Effector CD4-positive, alpha-beta T cell (primary cell): ENCODE measurements around the gene ESM1. TPM values are rescaled to one million over a fixed set of nuclear protein-coding genes. Genes with fewer than 3 reads are reported as not detected.
"Not testable (repeated sequence)": the region's sequence is repeated elsewhere in the genome, so short reads cannot be mapped to it uniquely, and the experiment has no call there.

ENCODE experiments used
- DNase-seq: peaks from one replicate; pipeline ENCODE4 v3.0.0-alpha.2; 2020
- total RNA-seq: gene quantifications from one replicate; lab custom pipeline; 2026; lab: John Stamatoyannopoulos, UW

Gene ESM1, protein sequence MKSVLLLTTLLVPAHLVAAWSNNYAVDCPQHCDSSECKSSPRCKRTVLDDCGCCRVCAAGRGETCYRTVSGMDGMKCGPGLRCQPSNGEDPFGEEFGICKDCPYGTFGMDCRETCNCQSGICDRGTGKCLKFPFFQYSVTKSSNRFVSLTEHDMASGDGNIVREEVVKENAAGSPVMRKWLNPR
- not detected for total RNA-seq

GRCh38 chr5:54985301-54986268 is at the start of gene ESM1:
TSS of gene ESM1 (minus strand) at chr5:54985593. CDS start at chr5:54985517, 76 bp downstream.
- DNase-seq, result no peak

DNA sequence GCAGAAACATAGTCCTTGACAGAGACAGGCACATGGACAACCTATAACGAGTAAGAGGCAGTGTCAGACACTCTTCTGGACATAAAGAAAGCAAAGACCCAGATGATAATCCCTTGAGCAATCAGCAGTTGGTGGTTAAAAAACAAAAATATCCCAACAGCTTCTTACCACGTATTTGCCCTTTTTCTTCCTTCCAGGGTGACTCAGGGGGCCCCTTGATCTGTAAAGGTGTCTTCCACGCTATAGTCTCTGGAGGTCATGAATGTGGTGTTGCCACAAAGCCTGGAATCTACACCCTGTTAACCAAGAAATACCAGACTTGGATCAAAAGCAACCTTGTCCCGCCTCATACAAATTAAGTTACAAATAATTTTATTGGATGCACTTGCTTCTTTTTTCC is 48.2 kb upstream of the ESM1 start:
- no peak for DNase-seq

DNA sequence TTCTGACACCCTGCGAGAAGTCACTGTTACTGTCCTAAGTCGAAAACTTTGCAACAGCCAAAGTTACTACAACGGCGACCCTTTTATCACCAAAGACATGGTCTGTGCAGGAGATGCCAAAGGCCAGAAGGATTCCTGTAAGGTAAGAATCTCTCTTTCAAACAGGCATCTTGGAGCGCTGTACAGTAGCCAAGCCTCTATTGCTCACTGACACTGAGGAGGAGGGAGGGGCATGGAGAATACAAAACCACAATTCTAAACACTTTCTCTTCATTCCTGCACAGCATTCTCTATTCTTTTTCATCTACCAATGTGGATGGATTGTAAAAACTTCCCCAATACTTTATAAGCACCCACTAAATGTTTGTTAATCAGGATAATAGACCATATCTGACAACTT is 46.1 kb upstream of the ESM1 start:
- no peak for DNase-seq

GRCh38 chr5:55030676-55031369 is 45.4 kb upstream of the ESM1 start:
- DNase-seq, result no peak

DNA sequence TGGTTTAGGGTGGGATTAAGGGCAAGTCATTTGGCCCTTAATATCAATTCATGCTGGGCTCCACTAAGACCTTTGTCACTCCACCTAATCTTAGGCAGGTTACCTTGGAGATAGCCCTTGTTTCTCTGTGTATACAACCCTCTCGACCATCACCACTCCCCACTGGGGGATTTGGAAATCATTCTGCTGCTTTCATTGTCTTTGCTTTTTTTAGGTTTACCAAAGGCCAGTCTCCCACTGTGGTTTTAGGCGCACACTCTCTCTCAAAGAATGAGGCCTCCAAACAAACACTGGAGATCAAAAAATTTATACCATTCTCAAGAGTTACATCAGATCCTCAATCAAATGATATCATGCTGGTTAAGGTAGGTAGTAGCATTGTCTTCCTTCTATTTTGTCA is 44.8 kb upstream of the ESM1 start:
- no peak for DNase-seq

- DNase-seq, result no peak
Measured at GRCh38 chr5:55027595-55027994, 42.2 kb upstream of the ESM1 start.

- no peak for DNase-seq
Measured at GRCh38 chr5:55022450-55022849, 37.1 kb upstream of the ESM1 start.

GRCh38 chr5:55021821-55022220 is 36.4 kb upstream of the ESM1 start:
- no peak for DNase-seq

DNA sequence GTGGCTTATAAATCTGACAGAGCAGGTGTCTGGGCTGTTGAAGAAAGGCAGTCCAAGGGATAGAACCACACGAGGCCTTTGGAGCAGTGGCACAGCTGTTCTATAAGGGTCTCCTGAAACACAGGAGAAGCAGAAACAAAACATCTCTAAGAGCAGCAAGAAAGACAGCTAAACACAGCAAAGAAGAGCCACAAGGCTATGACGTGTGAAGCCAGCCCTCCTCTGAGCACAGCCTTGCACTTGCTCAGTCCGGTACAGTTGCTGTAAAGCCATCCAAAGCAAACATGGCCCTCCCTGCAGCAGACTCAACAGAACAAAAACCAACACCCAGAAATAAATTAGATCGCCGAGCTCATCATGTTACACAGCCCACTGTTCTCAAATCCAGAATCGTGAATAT is 36.0 kb upstream of the ESM1 start:
- no peak for DNase-seq

- DNase-seq, result not testable (repeated sequence)
Measured at GRCh38 chr5:55010149-55010548, 24.8 kb upstream of the ESM1 start.

DNA sequence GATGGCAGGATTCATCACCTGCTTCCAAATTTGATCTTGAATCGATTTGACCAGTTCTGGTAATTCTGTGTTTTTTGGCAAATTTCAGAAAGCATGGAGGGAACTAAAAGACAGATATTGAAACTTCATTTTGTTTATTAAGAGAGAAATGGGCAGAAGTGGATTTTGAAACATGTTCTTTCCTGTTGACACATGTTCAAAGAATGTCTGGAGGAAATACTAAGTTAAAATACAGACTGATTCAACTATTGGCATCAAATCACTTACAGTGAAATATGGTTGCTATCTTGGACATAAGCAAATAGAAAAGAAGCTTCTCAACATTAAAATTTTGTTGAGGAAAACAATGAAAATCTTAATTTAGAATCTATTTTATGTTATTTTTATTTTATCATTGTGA is 19.3 kb upstream of the ESM1 start:
- no peak for DNase-seq

GRCh38 chr5:55003432-55004065 is 18.2 kb upstream of the ESM1 start:
- no peak for DNase-seq

DNA sequence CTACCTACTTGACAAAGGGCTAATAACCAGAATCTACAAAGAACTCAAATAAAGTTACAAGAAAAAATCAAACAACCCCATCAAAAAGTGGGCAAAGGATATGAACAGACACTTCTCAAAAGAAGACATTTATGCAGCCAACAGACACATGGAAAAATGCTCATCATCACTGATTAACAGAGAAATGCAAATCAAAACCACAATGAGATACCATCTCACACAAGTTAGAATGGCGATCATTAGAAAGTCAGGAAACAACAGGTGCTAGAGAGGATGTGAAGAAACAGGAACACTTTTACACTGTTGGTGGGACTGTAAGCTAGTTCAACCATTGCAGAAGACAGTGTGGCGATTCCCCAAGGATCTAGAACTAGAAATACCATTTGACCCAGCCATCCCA is 16.8 kb upstream of the ESM1 start:
- not testable (repeated sequence) for DNase-seq

DNA sequence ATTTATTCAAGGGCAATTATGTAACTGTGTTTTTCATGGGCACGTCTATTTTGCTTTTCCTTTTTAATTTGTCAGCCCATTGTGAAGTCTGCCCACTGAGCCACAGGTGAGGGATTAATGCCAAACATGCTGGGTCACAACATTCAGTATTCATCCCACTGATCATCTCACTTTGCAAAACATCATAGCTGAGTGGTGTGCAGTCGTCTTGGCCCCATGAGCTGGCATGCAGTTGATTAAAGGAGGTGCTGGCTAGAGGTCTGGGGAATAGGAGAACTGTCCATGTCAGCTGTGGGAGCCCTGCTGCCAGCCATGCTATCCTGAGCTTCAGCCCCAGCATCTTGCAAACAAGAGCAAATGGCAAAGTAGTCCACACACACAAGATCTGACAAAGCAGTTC is 11.7 kb upstream of the ESM1 start:
- DNase-seq, result no peak

DNA sequence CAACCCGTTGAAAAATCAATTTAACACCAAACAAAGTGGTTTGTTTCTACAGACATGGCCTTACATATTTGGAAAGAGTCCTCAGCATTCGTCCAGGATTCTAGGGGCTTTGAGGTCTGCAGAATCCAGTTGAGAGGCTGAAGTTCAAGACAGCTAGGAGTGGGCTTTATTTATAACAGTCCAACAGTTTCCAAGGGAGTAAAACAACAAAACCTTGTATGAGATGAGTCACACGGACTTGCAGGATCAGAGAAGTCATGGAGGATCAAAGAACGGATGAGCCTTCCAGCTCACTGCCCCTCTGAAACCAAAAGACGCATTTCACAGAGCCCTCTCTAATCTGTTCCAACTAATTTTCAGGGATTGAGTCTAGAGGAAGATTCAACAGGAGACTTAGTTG is 11.1 kb upstream of the ESM1 start:
- DNase-seq, result no peak

GRCh38 chr5:54995168-54995567 is 9.8 kb upstream of the ESM1 start:
- no peak for DNase-seq

DNA sequence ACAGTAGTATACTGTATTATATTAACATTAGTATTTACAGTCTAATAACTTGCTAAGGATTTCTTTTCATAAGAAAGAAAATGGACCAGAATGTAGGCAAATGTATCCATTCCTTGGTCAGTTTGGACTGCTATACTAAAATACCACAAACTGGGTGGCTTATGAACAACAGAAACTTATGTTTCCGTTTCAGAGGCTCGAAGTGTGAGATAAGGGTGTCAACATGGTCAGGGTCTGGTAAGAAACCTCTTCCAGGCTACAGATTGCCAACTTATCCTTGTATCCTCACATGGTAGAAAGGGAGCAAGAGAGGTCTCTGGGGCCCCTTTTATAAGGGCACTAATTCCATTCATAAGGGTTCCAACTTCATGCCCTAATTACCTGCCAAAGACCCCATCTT is 9.2 kb upstream of the ESM1 start:
- DNase-seq, result no peak

GRCh38 chr5:54993318-54993717 is 7.9 kb upstream of the ESM1 start:
- no peak for DNase-seq

DNA sequence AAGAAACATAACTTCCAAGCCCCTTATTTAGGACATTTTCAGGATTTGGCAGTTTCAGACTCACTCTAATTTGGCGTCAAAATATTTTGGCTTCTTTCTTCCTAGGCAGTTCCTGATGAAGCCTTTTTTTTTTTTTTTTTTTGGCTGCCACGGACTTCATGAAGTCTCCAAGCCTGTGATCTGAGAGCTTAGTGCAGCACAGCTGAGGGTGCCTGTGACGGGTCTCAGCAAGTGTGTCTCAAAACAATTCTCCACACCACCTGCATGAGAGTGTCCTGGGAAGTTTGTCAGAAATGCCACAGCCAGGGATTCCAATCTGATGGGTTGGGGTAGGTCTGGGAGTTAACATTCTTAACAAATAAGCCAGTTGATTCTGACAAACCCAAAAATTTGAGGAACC is 6.0 kb upstream of the ESM1 start:
- DNase-seq, result no peak

- no peak for DNase-seq
Measured at GRCh38 chr5:54990841-54991258, 5.5 kb upstream of the ESM1 start.

DNA sequence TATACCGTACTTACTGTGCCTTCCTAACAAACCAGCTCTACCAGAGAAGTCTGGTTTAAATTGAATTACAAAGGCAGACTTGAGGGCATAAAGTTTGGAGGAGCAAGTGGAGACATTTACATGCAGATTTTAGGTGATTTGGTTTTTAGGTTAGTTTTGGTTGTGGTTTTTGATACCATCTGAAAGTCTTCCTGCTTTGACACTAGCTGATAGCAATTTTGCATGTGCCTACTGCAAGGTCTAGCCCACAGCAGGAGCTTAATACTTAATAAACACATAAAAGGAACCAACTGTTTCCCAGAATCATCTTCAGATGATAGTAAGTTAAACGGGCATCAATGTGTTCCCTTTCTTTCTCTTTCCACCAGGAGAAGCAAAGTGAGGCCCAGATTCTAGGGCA is 3.4 kb upstream of the ESM1 start:
- no peak for DNase-seq

DNA sequence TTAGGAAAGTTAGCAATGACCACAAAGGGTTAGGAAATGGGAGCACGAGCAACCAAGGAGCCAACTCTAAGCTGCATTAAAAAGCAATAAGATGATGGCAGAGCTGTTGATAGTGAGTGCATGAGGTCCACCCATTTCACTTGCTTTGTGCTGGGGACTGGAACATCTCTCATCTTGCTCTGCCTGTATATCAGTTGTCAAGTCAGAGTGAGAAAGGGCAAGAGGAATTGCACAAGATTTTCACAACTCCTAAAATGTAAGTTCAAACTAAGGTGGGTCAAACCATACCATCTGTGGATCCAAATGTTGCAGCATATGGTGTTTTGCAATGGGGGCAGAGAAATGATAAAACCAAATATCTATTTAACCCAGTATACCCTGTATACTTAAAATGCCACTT is 2.8 kb upstream of the ESM1 start:
- no peak for DNase-seq

DNA sequence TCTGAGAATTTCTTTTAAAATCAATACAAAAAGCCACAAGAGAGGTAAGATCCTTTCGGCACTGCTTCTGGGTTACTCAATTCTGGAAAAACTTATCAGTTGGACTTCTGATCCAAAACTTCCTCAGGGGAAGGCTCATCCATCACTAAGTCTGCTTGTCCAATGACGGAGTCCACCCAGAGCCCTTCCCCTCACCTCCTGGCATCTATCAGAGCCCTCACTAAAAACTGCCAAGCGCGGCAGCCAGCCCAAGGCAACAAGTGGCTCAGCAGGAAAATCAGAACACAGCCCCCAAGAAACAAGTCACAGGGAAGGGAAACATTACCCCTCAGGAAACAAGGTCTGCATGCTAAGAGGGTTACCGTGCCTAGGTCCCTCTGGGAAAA is 869 bp upstream of the ESM1 start:
- no peak for DNase-seq
